Stimulated activated CD4-positive, alpha-beta T cell treated with anti-CD3 and anti-CD28 coated beads, Interleukin-12 subunit alpha, Interleukin-12 subunit beta, amount 100 ng/mL, for 4 hours (primary cell): ENCODE measurements around the gene ERMARD.

Experiments
- DNase-seq: peaks from one replicate; pipeline ENCODE4 v3.0.0-alpha.2; 2020

ERMARD gene

GRCh38 chr6:169803271-169803811 lies 51.9 kb downstream of the ERMARD start:
- DNase-seq, result no peak

DNA sequence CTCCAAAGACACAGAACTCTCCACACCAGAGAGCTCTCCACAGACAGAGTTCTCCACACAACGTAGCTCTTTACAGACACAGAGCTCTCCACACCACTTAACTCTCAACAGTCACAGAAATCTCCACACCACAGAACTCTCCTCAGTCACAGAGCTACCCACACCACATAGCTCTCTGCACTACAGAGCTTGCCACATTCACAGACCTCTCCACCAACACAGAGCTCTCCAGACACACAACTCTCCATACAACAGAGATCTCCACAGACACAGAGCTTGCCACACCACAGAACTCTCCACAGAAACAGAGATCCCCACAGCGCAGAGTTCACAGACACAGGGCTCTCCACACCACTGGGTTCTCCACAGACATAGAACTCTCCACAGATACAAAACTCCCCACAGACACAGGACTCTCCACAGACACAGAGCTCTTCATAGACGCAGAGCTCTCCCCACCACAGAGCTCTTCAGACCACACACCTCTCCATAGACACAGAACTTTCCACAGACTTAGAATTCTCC lies 52.5 kb downstream of the ERMARD start:
- no peak for DNase-seq

DNA sequence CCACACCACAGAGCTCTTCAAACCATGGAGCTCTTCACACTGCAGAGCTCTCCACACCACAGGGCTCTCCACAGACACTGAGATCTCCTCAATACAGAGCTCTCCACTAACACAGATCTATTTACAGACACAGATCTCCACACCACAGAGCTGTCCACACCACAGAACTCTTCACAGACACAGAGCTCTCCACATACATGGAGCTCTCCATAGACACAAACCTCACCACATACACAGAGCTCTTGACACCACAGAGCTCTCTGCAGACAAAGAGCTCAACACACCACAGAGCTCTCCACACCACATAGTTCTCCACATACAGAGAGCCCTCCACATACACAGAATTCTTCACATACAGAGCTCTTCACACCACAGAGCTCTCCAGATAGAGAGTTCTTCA lies 53.0 kb downstream of the ERMARD start:
- DNase-seq, result no peak

DNA sequence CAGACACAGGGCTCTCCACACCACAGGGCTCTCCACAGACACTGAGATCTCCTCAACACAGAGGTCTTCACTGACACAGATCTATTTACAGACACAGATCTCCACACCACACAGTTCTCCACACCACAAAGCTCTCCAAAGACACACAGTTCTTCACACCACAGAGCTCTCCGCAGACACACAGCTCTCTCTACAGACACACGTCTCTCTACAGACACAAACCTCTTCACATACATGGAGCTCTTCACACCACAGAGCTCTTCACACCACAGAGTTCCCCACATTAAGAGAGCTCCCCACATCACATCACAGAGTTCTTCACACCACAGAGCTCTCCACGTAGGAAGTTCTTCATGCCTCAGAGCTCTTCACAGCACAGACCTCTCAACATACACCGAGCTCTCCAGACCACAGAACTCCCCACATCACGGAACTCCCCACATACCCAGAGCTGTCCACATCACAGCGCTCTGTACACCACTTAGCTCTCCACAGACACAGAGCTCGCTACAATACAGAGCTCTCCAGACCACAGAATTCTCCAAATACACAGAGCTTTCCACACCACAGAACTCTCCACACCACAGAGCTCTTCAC lies 53.9 kb downstream of the ERMARD start:
- DNase-seq, result no peak

DNA sequence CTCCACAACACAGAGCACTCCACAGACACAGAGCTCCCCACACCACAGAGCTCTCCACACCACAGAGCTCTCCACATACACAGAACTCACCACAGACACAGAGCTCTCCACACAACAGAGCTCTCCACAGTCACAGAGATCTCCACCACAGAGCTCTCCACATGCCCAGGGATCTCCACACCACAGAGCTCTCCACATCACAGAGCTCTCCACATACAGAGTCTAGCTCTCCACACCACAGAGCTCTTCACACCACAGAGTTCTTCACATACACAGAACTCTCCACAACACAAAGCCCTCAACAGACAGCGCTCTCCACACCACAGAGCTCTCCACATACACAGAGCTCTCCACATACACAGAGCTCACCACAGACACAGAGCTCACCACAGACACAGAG lies 55.3 kb downstream of the ERMARD start:
- no peak for DNase-seq

DNA sequence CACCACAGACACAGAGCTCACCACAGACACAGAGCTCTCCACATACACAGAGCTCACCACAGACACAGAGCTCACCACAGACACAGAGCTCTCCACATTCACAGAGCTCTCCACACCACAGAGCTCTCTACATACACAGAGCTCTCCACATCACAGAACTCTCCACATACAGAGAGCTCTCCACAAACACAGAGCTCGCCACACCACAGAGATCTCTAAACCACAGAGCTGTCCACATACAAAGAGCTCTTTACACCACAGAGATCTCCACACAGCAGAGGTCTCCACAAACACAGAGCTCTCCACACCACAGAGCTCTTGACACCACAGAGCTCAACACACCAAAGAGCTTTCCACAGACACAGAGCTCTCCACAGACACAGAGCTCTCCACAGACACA lies 55.8 kb downstream of the ERMARD start:
- DNase-seq, result no peak

DNA sequence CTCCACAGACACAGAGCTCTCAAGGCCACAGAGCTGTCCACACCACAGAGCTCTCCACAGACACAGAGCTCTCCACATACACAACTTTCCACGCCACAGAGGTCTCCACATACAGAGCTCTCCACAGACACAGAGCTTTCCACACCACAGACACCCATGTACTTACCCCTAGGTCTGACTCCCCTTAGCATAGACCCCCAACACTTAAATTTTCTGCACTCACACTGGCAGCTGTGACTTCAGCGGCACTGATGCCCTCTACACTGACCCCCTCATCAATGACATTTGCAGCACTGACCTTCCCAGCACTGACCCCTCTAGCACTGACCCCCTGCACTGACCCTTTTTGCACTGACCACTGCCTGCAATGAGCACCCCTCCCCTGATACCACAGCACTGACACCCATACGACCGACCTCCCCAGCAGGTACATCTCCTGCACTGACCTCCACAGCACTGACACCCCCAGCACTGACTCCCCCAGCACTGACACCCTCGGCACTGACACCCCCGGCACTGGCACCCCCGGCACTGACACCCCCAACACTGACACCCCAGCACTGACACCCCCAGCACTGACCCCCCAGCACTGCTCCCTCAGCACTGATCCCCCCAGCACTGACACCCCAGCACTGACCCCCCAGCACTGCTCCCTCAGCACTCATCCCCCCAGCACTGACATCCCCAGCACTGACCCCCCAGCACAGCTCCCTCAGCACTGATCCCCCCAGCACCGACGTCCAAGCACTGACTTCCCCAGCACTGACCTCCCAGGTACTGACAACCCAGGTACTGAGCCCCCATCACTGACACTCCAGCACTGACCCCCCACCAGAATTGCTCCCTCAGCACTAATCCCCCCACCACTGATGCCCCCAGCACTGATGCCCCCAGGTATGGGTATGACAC lies 56.5 kb downstream of the ERMARD start:
- DNase-seq, result no peak

- DNase-seq, result no peak
These were observed 57.2 kb downstream of the ERMARD start for GRCh38 chr6:169808608-169808967.

DNA sequence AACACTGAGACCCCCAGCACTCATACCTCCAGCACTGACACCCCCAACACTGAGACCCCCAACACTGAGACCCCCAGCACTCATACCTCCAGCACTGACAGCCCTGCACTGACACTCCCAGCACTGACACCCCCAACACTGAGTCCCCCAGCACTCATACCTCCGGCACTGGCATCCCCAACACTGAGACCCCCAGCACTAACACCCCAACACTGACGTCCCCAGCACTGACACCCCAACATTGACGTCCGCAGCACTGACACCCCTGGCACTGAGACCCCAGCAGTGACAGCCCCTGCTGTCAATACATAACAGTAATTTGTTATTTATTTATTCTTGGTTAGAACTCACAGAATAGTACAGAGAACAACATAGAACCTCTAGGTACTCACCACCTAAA lies 58.0 kb downstream of the ERMARD start:
- no peak for DNase-seq

- no peak for DNase-seq
These were observed 58.9 kb downstream of the ERMARD start for GRCh38 chr6:169810066-169810989.

GRCh38 chr6:169811072-169811471 lies 59.6 kb downstream of the ERMARD start:
- DNase-seq, result no peak

- DNase-seq, result no peak
These were observed 60.3 kb downstream of the ERMARD start for GRCh38 chr6:169811521-169812256.

DNA sequence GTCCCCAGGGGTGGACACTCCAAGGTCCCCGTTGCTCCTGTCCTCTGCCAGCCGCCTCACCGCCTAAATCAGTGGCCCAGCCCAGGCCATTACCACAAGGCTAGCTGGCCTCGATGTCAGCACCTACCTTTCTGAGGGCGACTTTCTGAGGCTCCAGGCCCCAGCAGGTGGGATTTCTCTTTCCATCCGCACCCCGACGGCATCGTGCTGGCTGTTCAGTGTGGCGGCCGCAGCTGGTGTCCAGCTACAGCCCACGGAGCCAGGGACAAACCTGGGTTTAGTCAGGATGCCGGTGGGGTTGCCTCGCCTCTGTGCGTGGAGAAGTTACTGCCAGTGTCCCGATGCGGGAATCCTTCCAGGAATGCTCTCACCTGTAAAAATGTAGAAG lies 60.8 kb downstream of the ERMARD start:
- DNase-seq, result no peak

DNA sequence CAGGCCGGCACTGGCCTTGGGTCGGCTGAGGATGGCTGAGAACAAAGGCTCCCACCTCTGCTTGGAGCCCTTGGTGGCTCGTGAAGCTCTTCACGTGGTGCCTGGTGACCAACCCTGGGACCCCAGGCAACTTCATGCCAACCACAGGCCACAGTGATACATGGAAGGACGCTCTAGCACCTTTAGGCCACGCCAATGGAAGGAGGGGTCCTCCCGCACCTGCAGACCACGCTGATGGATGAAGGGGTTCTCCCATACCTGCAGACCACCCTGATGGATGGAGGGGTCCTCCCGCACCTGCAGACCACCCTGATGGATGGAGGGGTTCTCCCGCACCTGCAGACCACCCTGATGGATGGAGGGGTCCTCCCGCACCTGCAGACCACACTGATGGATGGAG lies 62.5 kb downstream of the ERMARD start:
- no peak for DNase-seq

GRCh38 chr6:169816054-169816453 lies 64.6 kb downstream of the ERMARD start:
- no peak for DNase-seq

DNA sequence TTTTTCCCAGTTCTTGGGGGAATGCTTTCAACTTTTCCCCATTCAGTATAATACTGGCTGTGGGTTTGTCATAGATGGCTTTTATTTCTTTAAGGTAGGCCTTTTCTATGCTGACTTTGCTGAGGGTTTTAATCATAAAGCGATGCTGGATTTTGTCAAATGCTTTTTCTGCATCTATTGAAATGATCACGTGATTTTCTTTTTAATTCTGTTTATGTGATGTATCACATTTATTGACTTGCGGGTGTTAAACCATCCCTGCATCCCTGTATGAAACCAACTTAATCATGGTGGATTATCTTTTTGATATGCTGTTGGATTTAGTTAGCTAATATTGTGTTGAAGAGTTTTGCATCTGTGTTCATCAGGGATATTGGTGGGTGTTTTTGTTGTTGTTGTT lies 65.6 kb downstream of the ERMARD start:
- no peak for DNase-seq

- DNase-seq, result no peak
These were observed 68.9 kb downstream of the ERMARD start for GRCh38 chr6:169820358-169820757.

- DNase-seq, result no peak
These were observed 72.6 kb downstream of the ERMARD start for GRCh38 chr6:169824021-169824420.

- DNase-seq, result no peak
These were observed 73.6 kb downstream of the ERMARD start for GRCh38 chr6:169824848-169825557.

DNA sequence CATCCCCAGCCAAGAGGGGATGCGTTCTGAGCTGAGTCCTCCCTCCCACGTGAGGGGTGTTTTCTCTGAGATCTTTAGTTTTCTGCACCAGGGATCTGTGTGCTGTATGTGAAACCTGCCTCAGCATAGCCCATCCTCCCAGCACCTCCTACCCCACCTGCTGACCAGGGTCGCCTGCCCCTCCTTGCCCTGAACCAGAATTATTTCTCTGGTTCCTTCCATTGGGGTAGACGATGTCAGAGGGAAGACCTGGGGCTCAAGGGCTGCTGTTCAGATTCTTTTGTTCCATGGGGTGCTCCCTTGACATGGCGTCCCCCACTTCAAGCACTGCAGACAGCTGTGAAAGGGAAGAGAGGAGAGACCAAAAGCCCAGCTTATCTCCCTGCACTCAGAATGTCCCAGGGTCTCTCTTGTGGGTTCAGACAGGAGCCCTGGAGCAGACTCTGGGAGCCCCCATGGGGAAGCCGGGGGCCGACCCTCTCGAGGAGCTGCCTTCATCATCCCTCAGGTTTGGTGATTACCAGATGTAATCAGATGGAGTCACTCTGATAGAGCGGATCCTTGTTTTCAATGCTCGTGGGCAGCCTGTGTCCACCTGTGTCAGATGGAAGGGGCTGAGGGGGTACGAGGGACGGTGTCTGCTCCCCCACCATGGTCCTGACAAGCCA lies 74.3 kb downstream of the ERMARD start:
- no peak for DNase-seq

GRCh38 chr6:169826697-169827096 lies 75.3 kb downstream of the ERMARD start:
- no peak for DNase-seq
